Endothelial cell of umbilical vein (primary cell): Measurements from ENCODE around the gene MFSD6L.

Experiments used
- POLR2A ChIP-seq: IDR thresholded peaks from 2 replicates; pipeline ENCODE4 v1.6.1; 2012; ENCODE audit warnings: low read depth, mild to moderate bottlenecking, control low read depth, low read length
- POLR2AphosphoS5 ChIP-seq: IDR thresholded peaks from 2 replicates; pipeline ENCODE4 v1.6.1; 2012; ENCODE audit warnings: low read depth, mild to moderate bottlenecking, control low read depth, low read length, moderate library complexity; ENCODE audit not compliant: insufficient read depth
- TF ChIP-seq, protein P1 (sequence below), 2 donors: IDR thresholded peaks; 1 replicate in 1 of 2; 2 replicates in 1 of 2; pipeline ENCODE4 v1.5.1; 2011; ENCODE audit warnings: low read length in 2 of 2, mild to moderate bottlenecking in 2 of 2, moderate library complexity in 2 of 2, control low read depth in 1 of 2, inconsistent platforms in 1 of 2, low read depth in 1 of 2; ENCODE audit not compliant: insufficient read depth in 1 of 2; ENCODE audit errors: extremely low read depth in 1 of 2

DNA sequence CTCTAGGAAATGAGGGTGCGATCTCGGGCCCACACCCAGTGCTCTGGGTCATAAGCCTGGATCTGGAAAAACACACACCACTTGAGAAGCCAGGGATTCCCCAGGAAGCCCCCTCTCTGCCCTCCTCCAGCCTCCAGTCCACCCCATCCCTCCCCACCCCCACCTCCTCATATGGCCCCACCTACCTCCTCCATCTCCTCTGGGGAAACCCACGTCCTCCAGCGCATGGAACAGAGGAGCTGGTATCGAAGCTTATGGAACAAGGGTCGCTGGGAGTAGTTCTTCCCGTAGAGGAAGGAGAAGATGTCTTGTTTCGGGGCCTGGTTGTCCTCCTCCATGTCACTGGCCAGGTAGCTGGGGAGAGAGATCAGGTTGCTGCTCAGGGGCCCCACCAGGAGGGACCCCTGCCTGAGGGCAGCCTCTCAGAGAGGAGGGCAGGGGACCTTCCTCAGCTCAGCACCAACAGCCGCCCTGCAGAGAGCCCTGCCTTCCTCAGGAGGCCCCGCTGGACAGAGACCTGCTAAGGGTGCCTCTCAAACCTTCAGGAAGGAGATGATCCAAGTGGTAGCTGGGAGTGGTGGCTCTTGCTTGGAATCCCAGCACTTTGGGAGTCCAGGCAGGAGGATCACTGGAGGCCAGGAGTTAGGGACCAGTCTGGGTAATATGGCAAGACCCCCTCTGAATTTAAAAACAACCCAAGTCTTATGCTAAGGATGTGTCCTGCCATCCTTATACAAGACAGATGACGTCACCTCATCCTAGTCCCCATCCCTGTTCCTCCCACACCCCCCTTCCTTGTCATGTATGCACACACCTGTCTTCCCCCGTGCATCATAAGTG lies 45.8 kb downstream of the MFSD6L start:
- TF ChIP-seq, protein P1, sequence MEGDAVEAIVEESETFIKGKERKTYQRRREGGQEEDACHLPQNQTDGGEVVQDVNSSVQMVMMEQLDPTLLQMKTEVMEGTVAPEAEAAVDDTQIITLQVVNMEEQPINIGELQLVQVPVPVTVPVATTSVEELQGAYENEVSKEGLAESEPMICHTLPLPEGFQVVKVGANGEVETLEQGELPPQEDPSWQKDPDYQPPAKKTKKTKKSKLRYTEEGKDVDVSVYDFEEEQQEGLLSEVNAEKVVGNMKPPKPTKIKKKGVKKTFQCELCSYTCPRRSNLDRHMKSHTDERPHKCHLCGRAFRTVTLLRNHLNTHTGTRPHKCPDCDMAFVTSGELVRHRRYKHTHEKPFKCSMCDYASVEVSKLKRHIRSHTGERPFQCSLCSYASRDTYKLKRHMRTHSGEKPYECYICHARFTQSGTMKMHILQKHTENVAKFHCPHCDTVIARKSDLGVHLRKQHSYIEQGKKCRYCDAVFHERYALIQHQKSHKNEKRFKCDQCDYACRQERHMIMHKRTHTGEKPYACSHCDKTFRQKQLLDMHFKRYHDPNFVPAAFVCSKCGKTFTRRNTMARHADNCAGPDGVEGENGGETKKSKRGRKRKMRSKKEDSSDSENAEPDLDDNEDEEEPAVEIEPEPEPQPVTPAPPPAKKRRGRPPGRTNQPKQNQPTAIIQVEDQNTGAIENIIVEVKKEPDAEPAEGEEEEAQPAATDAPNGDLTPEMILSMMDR (IDR thresholded peaks at IDR 0.05; ENCODE audit: extremely low read depth in 1 of 2, insufficient read depth in 1 of 2, low read depth in 1 of 2, low read length in 2 of 2): no peak
- no peak for TF ChIP-seq POLR2A
- TF ChIP-seq POLR2AphosphoS5: no peak
